ENCODE measurements around the gene SPATA9. TPM values are rescaled to one million over a fixed set of nuclear protein-coding genes. Genes with fewer than 3 reads are reported as not detected.
"Not testable (repeated sequence)": the region's sequence is repeated elsewhere in the genome, so short reads cannot be mapped to it uniquely, and the experiment has no call there.

Gene SPATA9
- total RNA-seq, 1 donor from 2014 or later, result not detected

- peak; percentile 25 for TF ChIP-seq CTCF (IDR thresholded peaks at IDR 0.05; ENCODE audit: insufficient read depth, low read length, severe bottlenecking)
- DNase-seq (ENCODE audit: low read depth), result peak; percentile 84
Observed at GRCh38 chr5:95646569-95647431, 36.0 kb downstream of the SPATA9 start, which contains the start of gene RFESD. Gene RFESD (plus strand): TSS chr5:95646777. CDS start chr5:95652272, 5,495 bp downstream.

GRCh38 chr5:95646226-95646568, 36.6 kb downstream of the SPATA9 start:
- FAIRE-seq; DNase-seq (ENCODE audit: low read depth); H3K27me3 ChIP-seq (ENCODE audit: control insufficient read depth, insufficient read depth, low read length); H3K36me3 ChIP-seq (ENCODE audit: control insufficient read depth, insufficient read depth, low read length); H3K4me3 ChIP-seq (ENCODE audit: low read depth, low read length): not testable (repeated sequence)

More at GRCh38 chr5:95646569-95647431, 36.0 kb downstream of the SPATA9 start, which contains the start of gene RFESD:
- H3K36me3 ChIP-seq (ENCODE audit: control insufficient read depth, insufficient read depth, low read length), result no peaks in the 10 kb centered on the region
- peak within 1 kb of the TSS; percentile 58 for H3K4me3 ChIP-seq (ENCODE audit: low read depth, low read length)
- peak; percentile 72 for FAIRE-seq
- H3K27me3 ChIP-seq (ENCODE audit: control insufficient read depth, insufficient read depth, low read length), result no peaks in the 10 kb centered on the region

- Histone ChIP-seq H3K27me3 (ENCODE audit: control insufficient read depth, insufficient read depth, low read length) (no peaks in the 10 kb centered on the region), H3K4me3 (ENCODE audit: low read depth, low read length) (no peak overlapping the region), H3K36me3 (ENCODE audit: control insufficient read depth, insufficient read depth, low read length) (no peaks in the 10 kb centered on the region)
- peak; percentile 74 for TF ChIP-seq CTCF (IDR thresholded peaks at IDR 0.05; ENCODE audit: insufficient read depth, low read length, severe bottlenecking)
- peak; percentile 52 for DNase-seq (ENCODE audit: low read depth)
- FAIRE-seq, result no peak
Observed at GRCh38 chr5:95644351-95645042, 38.3 kb downstream of the SPATA9 start.

GRCh38 chr5:95643152-95643551, 39.6 kb downstream of the SPATA9 start:
- Histone ChIP-seq H3K36me3 (ENCODE audit: control insufficient read depth, insufficient read depth, low read length) (no peaks in the 10 kb centered on the region), H3K27me3 (ENCODE audit: control insufficient read depth, insufficient read depth, low read length) (no peaks in the 10 kb centered on the region), H3K4me3 (ENCODE audit: low read depth, low read length) (no peak overlapping the region)
- TF ChIP-seq CTCF (IDR thresholded peaks at IDR 0.05; ENCODE audit: insufficient read depth, low read length, severe bottlenecking), result no peak
- FAIRE-seq (no peak), DNase-seq (ENCODE audit: low read depth) (no peak)

GRCh38 chr5:95641741-95642220, 41.0 kb downstream of the SPATA9 start:
- no peak for TF ChIP-seq CTCF (IDR thresholded peaks at IDR 0.05; ENCODE audit: insufficient read depth, low read length, severe bottlenecking)
- H3K27me3 ChIP-seq (ENCODE audit: control insufficient read depth, insufficient read depth, low read length), result no peaks in the 10 kb centered on the region
- H3K4me3 ChIP-seq (ENCODE audit: low read depth, low read length), result no peak overlapping the region
- DNase-seq (ENCODE audit: low read depth), result no peak
- FAIRE-seq, result peak; percentile 81
- H3K36me3 ChIP-seq (ENCODE audit: control insufficient read depth, insufficient read depth, low read length), result no peaks in the 10 kb centered on the region

- Histone ChIP-seq H3K27me3 (ENCODE audit: control insufficient read depth, insufficient read depth, low read length) (no peaks in the 10 kb centered on the region), H3K4me3 (ENCODE audit: low read depth, low read length) (no peak overlapping the region), H3K36me3 (ENCODE audit: control insufficient read depth, insufficient read depth, low read length) (no peaks in the 10 kb centered on the region)
- no peak for TF ChIP-seq CTCF (IDR thresholded peaks at IDR 0.05; ENCODE audit: insufficient read depth, low read length, severe bottlenecking)
- FAIRE-seq (no peak), DNase-seq (ENCODE audit: low read depth) (no peak)
Observed at GRCh38 chr5:95638632-95639031, 44.2 kb downstream of the SPATA9 start.
